ENCODE measurements around the gene ARL9. TPM values are rescaled to one million over a fixed set of nuclear protein-coding genes. Genes with fewer than 3 reads are reported as not detected.
"Not testable (repeated sequence)": the region's sequence is repeated elsewhere in the genome, so short reads cannot be mapped to it uniquely, and the experiment has no call there.

ARL9 gene
- total RNA-seq, 1 donor from 2014 or later, result 0.29 TPM

GRCh38 chr4:56465599-56466295 lies 39.8 kb upstream of the ARL9 start:
- H3K36me3 ChIP-seq (ENCODE audit: control insufficient read depth, insufficient read depth, low read length), result no peaks in the 10 kb centered on the region
- no peak for DNase-seq (ENCODE audit: low read depth)
- H3K27me3 ChIP-seq (ENCODE audit: control insufficient read depth, insufficient read depth, low read length), result no peaks in the 10 kb centered on the region
- TF ChIP-seq, protein P1, sequence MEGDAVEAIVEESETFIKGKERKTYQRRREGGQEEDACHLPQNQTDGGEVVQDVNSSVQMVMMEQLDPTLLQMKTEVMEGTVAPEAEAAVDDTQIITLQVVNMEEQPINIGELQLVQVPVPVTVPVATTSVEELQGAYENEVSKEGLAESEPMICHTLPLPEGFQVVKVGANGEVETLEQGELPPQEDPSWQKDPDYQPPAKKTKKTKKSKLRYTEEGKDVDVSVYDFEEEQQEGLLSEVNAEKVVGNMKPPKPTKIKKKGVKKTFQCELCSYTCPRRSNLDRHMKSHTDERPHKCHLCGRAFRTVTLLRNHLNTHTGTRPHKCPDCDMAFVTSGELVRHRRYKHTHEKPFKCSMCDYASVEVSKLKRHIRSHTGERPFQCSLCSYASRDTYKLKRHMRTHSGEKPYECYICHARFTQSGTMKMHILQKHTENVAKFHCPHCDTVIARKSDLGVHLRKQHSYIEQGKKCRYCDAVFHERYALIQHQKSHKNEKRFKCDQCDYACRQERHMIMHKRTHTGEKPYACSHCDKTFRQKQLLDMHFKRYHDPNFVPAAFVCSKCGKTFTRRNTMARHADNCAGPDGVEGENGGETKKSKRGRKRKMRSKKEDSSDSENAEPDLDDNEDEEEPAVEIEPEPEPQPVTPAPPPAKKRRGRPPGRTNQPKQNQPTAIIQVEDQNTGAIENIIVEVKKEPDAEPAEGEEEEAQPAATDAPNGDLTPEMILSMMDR (IDR thresholded peaks at IDR 0.05; ENCODE audit: insufficient read depth, low read length, poor library complexity, severe bottlenecking), result no peak
- peak overlapping the region; percentile 70 for H3K4me3 ChIP-seq (ENCODE audit: low read depth, low read length)

GRCh38 chr4:56466296-56466761 lies 39.3 kb upstream of the ARL9 start:
- H3K27me3 ChIP-seq (ENCODE audit: control insufficient read depth, insufficient read depth, low read length); H3K36me3 ChIP-seq (ENCODE audit: control insufficient read depth, insufficient read depth, low read length): not testable (repeated sequence)
- DNase-seq (ENCODE audit: low read depth), result peak; percentile 65
- peak overlapping the region; percentile 70 for H3K4me3 ChIP-seq (ENCODE audit: low read depth, low read length)

DNA sequence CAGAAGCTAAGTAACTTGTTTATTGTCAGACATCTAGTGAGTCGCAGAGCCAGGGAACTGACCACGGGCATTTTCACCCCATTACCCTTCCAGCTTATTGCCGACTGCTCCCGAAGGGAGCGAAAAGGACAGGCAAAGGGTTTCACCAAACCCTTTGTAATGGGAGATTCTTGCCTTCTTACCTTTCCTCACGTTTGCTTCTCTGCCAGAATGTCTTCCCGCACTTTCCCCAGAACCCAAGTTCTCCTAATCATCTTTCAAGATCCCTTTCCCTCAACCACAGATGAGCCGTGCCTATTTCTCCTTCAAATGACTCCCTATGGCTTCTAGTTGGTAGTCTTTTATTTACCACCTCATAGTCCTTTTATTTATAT lies 38.7 kb upstream of the ARL9 start:
- TF ChIP-seq, protein P1 (IDR thresholded peaks at IDR 0.05; ENCODE audit: insufficient read depth, low read length, poor library complexity, severe bottlenecking), result no peak
- H3K4me3 ChIP-seq (ENCODE audit: low read depth, low read length), result peak overlapping the region; percentile 70
- H3K36me3 ChIP-seq (ENCODE audit: control insufficient read depth, insufficient read depth, low read length), result no peaks in the 10 kb centered on the region
- no peaks in the 10 kb centered on the region for H3K27me3 ChIP-seq (ENCODE audit: control insufficient read depth, insufficient read depth, low read length)
- no peak for DNase-seq (ENCODE audit: low read depth)

DNA sequence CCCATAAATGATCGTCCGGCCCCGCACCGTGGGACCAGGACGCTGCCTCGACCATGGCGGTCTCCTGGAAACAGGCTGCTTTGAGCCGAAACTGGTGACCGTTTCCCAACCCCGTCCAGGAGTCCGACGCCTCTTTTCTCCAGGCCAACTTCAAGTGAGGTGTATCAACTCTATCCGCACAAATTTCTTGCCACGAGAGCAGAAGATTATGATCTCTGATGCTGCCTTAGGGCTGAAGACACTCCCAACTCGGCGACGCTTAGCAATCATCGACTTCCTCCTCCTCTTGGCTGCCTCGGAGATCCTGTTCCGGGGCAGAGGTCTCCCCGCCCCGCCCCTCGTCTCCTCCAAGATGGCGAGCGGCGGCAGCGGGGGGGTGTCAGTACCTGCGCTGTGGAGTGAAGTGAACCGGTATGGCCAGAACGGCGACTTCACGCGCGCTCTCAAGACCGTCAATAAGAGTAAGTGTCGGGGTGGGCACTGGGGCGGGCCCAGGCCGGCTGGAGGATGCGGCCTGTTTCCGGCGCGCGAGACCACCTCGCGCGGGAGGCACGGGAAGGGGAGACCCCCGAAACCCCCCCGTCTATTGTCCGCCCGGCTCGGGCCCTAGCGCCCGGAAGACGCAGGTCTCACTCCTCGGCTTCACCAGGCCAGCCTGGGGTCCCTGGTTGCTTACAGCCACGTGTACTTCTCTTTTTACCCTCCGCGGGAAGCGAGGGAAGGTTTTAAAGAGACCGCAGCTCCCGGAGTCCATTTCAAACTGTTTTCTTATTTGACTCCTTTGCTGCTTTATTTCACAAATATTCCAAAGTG lies 38.1 kb upstream of the ARL9 start, which contains the start of gene SRP72:
Gene SRP72, plus strand, starts transcription at position 334 of the 813 bp plus-strand sequence. Its CDS starts 19 bp downstream, at position 353.
- Histone ChIP-seq H3K4me3 (ENCODE audit: low read depth, low read length) (peak within 1 kb of the TSS; percentile 70), H3K27me3 (ENCODE audit: control insufficient read depth, insufficient read depth, low read length) (no peaks in the 10 kb centered on the region), H3K36me3 (ENCODE audit: control insufficient read depth, insufficient read depth, low read length) (no peaks in the 10 kb centered on the region)
- peak; percentile 61 for DNase-seq (ENCODE audit: low read depth)
- TF ChIP-seq, protein P1 (IDR thresholded peaks at IDR 0.05; ENCODE audit: insufficient read depth, low read length, poor library complexity, severe bottlenecking), result no peak

GRCh38 chr4:56468097-56468422 lies 37.5 kb upstream of the ARL9 start:
- Histone ChIP-seq H3K4me3 (ENCODE audit: low read depth, low read length) (peak overlapping the region; percentile 70), H3K27me3 (ENCODE audit: control insufficient read depth, insufficient read depth, low read length) (no peaks in the 10 kb centered on the region), H3K36me3 (ENCODE audit: control insufficient read depth, insufficient read depth, low read length) (no peaks in the 10 kb centered on the region)
- DNase-seq (ENCODE audit: low read depth), result no peak
- TF ChIP-seq, protein P1 (IDR thresholded peaks at IDR 0.05; ENCODE audit: insufficient read depth, low read length, poor library complexity, severe bottlenecking), result no peak

DNA sequence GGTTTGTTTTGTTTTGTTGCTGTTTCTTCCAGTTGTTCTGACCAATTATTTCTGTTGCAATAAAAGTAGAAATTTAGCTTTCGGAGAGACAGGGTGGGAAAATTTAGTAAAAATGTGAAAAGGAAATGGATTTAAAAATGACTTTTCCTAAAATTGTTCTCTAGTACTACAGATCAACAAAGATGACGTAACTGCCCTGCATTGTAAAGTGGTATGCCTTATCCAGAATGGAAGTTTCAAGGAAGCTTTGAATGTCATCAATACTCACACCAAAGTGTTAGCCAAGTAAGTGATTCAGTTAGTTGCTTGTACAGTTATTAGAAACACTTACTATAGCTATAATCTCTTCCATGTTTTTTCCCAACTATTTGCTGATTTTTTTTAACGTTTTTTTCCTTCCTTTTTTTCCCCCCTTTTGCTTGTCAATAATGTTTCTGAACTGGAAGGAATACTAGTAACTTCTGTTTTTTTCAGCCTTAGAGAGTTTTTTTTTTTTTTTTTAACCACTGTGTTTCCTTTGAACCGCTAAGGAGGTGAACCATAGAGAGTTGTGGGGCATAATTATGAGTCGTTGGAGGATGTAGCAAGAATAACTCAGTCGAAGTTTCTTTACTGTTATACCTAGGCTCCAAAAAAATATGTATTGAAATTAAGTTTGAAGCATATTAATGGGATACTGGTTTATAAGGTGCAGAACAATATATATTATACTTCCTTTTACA lies 35.9 kb upstream of the ARL9 start:
- TF ChIP-seq, protein P1 (IDR thresholded peaks at IDR 0.05; ENCODE audit: insufficient read depth, low read length, poor library complexity, severe bottlenecking), result no peak
- Histone ChIP-seq H3K4me3 (ENCODE audit: low read depth, low read length) (no peak overlapping the region), H3K36me3 (ENCODE audit: control insufficient read depth, insufficient read depth, low read length) (no peaks in the 10 kb centered on the region), H3K27me3 (ENCODE audit: control insufficient read depth, insufficient read depth, low read length) (no peaks in the 10 kb centered on the region)
- no peak for DNase-seq (ENCODE audit: low read depth)
